Measurements from ENCODE around the gene RBFOX2. TPM values are rescaled to one million over a fixed set of nuclear protein-coding genes. Genes with fewer than 3 reads are reported as not detected.

Gene RBFOX2
- total and polyA plus RNA-seq, 2 donors (not counting 3 experiments of a cell fraction or from before 2014, with no cell fraction given), result 125 to 142 TPM

DNA sequence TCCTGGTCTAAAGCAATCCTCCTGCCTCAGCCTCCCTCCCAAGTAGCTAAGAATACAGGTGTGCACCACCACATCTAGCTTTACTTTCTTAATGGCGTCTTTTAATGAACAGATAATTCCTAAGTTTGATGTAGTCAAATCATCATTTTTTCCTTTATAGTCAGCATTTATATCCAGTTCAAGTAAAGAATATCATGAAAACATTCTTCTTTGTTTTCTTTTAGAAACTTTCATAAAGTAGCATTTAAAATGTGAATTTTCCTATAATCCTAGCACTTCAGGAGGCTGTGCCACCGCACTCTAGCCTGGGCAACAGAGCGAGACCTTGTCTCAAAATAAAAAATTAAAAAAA is 61.6 kb downstream of the RBFOX2 start:
- DNase-seq (ENCODE audit: low read depth, low spot score) (no peak), FAIRE-seq (no peak)
- Histone ChIP-seq H4K20me1 (replicated peaks; ENCODE audit: control insufficient read depth, extremely low read depth, insufficient read depth, low read length) (no peaks in the 10 kb centered on the region), H3K4me3 (replicated peaks in 1 of 3; ENCODE audit: insufficient read depth in 1 of 3, low read depth in 1 of 3, low read length in 3 of 3) (no peak overlapping the region), H3K4me1 (ENCODE audit: control insufficient read depth, extremely low read depth, insufficient read depth, low read length) (peaks cover 26% of the 10 kb centered on the region), H3K4me2 (ENCODE audit: insufficient read depth, low read length) (no peak overlapping the region), H3K27ac (ENCODE audit: insufficient read depth, low read depth, low read length) (no peak overlapping the region), H3K27me3 (ENCODE audit: control insufficient read depth in 2 of 2, insufficient read depth in 2 of 2, low read length in 2 of 2) (no peaks in the 10 kb centered on the region), H3K9ac (replicated peaks; ENCODE audit: extremely low read depth, insufficient read depth, low read length) (no peak overlapping the region), H2AFZ (ENCODE audit: low read depth, low read length) (no peak overlapping the region), H3K36me3 (ENCODE audit: control insufficient read depth in 2 of 2, extremely low read depth in 1 of 2, insufficient read depth in 2 of 2, low read length in 2 of 2) (no peaks in the 10 kb centered on the region), H3K79me2 (ENCODE audit: control insufficient read depth, insufficient read depth, low read length) (peaks cover 52% of the 10 kb centered on the region), H3K9me1 (replicated peaks; ENCODE audit: control insufficient read depth, extremely low read depth, insufficient read depth, low read length) (no peaks in the 10 kb centered on the region), H3K9me3 (replicated peaks; ENCODE audit: control insufficient read depth, insufficient read depth, low read length) (no peaks in the 10 kb centered on the region)
- BruUV-seq (replicated peaks), result no TSS peak
- ChIA-PET CTCF (no interaction called here), POLR2A (no interaction called here)
- TF ChIP-seq POLR2A (IDR thresholded peaks at IDR 0.05; ENCODE audit: low read depth, low read length), result no peak
- no peak for TF ChIP-seq MYC (IDR thresholded peaks at IDR 0.05; ENCODE audit: low read depth, low read length)
- TF ChIP-seq POLR2AphosphoS5 (IDR thresholded peaks at IDR 0.05; ENCODE audit: insufficient read depth, low read depth, low read length), result no peak
- no peak for TF ChIP-seq EZH2 (IDR thresholded peaks at IDR 0.05; ENCODE audit: borderline replicate concordance, low read depth, low read length, severe bottlenecking)
- TF ChIP-seq, protein P1, sequence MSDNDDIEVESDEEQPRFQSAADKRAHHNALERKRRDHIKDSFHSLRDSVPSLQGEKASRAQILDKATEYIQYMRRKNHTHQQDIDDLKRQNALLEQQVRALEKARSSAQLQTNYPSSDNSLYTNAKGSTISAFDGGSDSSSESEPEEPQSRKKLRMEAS (IDR thresholded peaks at IDR 0.05; ENCODE audit: insufficient read depth, insufficient read length), result no peak
- TF ChIP-seq, protein P2, sequence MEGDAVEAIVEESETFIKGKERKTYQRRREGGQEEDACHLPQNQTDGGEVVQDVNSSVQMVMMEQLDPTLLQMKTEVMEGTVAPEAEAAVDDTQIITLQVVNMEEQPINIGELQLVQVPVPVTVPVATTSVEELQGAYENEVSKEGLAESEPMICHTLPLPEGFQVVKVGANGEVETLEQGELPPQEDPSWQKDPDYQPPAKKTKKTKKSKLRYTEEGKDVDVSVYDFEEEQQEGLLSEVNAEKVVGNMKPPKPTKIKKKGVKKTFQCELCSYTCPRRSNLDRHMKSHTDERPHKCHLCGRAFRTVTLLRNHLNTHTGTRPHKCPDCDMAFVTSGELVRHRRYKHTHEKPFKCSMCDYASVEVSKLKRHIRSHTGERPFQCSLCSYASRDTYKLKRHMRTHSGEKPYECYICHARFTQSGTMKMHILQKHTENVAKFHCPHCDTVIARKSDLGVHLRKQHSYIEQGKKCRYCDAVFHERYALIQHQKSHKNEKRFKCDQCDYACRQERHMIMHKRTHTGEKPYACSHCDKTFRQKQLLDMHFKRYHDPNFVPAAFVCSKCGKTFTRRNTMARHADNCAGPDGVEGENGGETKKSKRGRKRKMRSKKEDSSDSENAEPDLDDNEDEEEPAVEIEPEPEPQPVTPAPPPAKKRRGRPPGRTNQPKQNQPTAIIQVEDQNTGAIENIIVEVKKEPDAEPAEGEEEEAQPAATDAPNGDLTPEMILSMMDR (IDR thresholded peaks at IDR 0.05; ENCODE audit: extremely low read depth in 1 of 2, insufficient read depth in 1 of 2, low read depth in 1 of 2, low read length in 2 of 2), result no peak
- TF ChIP-seq FOS (IDR thresholded peaks at IDR 0.05; ENCODE audit: borderline replicate concordance, insufficient read depth, low read length), result no peak
- no peak for TF ChIP-seq GATA2 (IDR thresholded peaks at IDR 0.05; ENCODE audit: insufficient read depth, insufficient read length, low read depth, low read length)
- no peak for TF ChIP-seq JUN (IDR thresholded peaks at IDR 0.05; ENCODE audit: borderline replicate concordance, insufficient read depth, insufficient read length, low read depth)
- dilution Hi-C loops (cut with MboI; ENCODE audit: extremely low pct_ligation_motif_present, low sequenced_read_pairs) (no loop called here), intact Hi-C loops (cut with micrococcal nuclease) (no loop called here)
